AG10803 (cell line): Measurements from ENCODE around the gene SRGAP3.

Source experiments
- DNase-seq: peaks from one replicate; pipeline ENCODE4 v3.0.0; 2010; ENCODE audit warnings: low read depth
- H3K4me3 ChIP-seq: 2 replicates; pipeline ENCODE4 v1.5.1; 2011; ENCODE audit warnings: mild to moderate bottlenecking, low read length, control low read depth
- CTCF ChIP-seq: conservative IDR thresholded peaks from 2 replicates; pipeline ENCODE4 v1.5.1; 2011; ENCODE audit warnings: mild to moderate bottlenecking, low read length, control low read depth, inconsistent platforms

SRGAP3 gene

GRCh38 chr3:8969241-8969640 lies 280.2 kb downstream of the SRGAP3 start:
- no peak overlapping the region for H3K4me3 ChIP-seq
- no peak for DNase-seq
- no peak for TF ChIP-seq CTCF

- TF ChIP-seq CTCF: no peak
- no peak overlapping the region for H3K4me3 ChIP-seq
- no peak for DNase-seq
Measured at GRCh38 chr3:8968375-8968882, 281.0 kb downstream of the SRGAP3 start.

- DNase-seq: no peak
- H3K4me3 ChIP-seq: no peak overlapping the region
- no peak for TF ChIP-seq CTCF
Measured at GRCh38 chr3:8967553-8967952, 281.9 kb downstream of the SRGAP3 start.

GRCh38 chr3:8966820-8967348 lies 282.6 kb downstream of the SRGAP3 start:
- no peak overlapping the region for H3K4me3 ChIP-seq
- DNase-seq: no peak
- TF ChIP-seq CTCF: no peak

GRCh38 chr3:8966150-8966819 lies 283.2 kb downstream of the SRGAP3 start:
- TF ChIP-seq CTCF: no peak

GRCh38 chr3:8964436-8965370 lies 284.7 kb downstream of the SRGAP3 start:
- DNase-seq: peak; percentile 77
- no peak overlapping the region for H3K4me3 ChIP-seq

More at GRCh38 chr3:8966150-8966819, 283.2 kb downstream of the SRGAP3 start:
- DNase-seq: no peak
- no peak overlapping the region for H3K4me3 ChIP-seq

More at GRCh38 chr3:8964436-8965370, 284.7 kb downstream of the SRGAP3 start:
- TF ChIP-seq CTCF: no peak
